Stomach (tissue), 4 donors: ENCODE data around the gene DOCK1.

Experiments used
- CTCF ChIP-seq, 7 experiments: fragments of 450-650 bp in 4 of 7; fragments of 200-600 bp in 3 of 7; sonication (generic) in 3 of 7; IDR thresholded peaks; one replicate each; pipeline ENCODE4 v1.5.1; 2016 to 2019; ENCODE audit warnings: antibody characterized with exemption in 7 of 7, control low read depth in 2 of 7, mild to moderate bottlenecking in 1 of 7
- EP300 ChIP-seq: sonication (generic); formaldehyde crosslinking; IDR thresholded peaks from one replicate; pipeline ENCODE4 v1.6.1; 2017; ENCODE audit warnings: antibody characterized with exemption
- POLR2A ChIP-seq, 4 donors: fragments of 450-650 bp; IDR thresholded peaks; one replicate each; pipeline ENCODE4 v1.6.1; 2016; ENCODE audit warnings: antibody characterized with exemption in 4 of 4, control low read depth in 2 of 4, mild to moderate bottlenecking in 1 of 4, moderate library complexity in 1 of 4
- POLR2AphosphoS5 ChIP-seq, 3 donors: sonication (generic); formaldehyde crosslinking; IDR thresholded peaks; one replicate each; pipeline ENCODE4 v1.6.1; 2016; ENCODE audit warnings: antibody characterized with exemption in 3 of 3

- TF ChIP-seq POLR2AphosphoS5 (IDR thresholded peaks at IDR 0.05) (no peak), EP300 (no peak), CTCF (IDR thresholded peaks at IDR 0.05) (no peak), POLR2A (IDR thresholded peaks at IDR 0.05) (no peak)
Observed at GRCh38 chr10:127325506-127325905, 420.3 kb downstream of the DOCK1 start.
